GM12878 (cell line): ENCODE results near the gene TTLL10. TPM values are rescaled to one million over a fixed set of nuclear protein-coding genes. Genes with fewer than 3 reads are reported as not detected.
A peak's percentile ranks its signal among the peaks of the same experiment; 100 is the strongest.

Experiments
- BACH1 ChIP-seq: fragments of 450-650 bp; IDR thresholded peaks from 2 replicates; pipeline ENCODE4 v1.6.1; 2017; ENCODE audit warnings: mild to moderate bottlenecking, borderline replicate concordance
- CHD2 ChIP-seq: IDR thresholded peaks from 2 replicates; pipeline ENCODE4 v1.6.1; 2011; ENCODE audit warnings: low read depth, low read length, improper control_type of control experiment, borderline replicate concordance
- CHD4 ChIP-seq: fragments of 200-600 bp; sonication (generic); IDR thresholded peaks from 2 replicates; pipeline ENCODE4 v1.6.1; 2016; ENCODE audit warnings: mild to moderate bottlenecking
- FOXK2 ChIP-seq: fragments of 450-650 bp; IDR thresholded peaks from 2 replicates; pipeline ENCODE4 v1.6.1; 2017; ENCODE audit warnings: mild to moderate bottlenecking, moderate library complexity
- FOXM1 ChIP-seq: IDR thresholded peaks from 2 replicates; pipeline ENCODE4 v1.6.1; 2012; ENCODE audit warnings: low read depth, mild to moderate bottlenecking, inconsistent platforms, low read length, moderate library complexity
- GATAD2B ChIP-seq: fragments of 450-650 bp; conservative IDR thresholded peaks from 2 replicates; pipeline ENCODE4 v1.6.1; 2017; ENCODE audit warnings: low read depth, mild to moderate bottlenecking, moderate library complexity
- IKZF2 ChIP-seq, 2 experiments: fragments of 450-650 bp; IDR thresholded peaks; 2 replicates each; pipeline ENCODE4 v1.6.1; 2017; ENCODE audit warnings: mild to moderate bottlenecking in 2 of 2, moderate library complexity in 2 of 2
- NBN ChIP-seq: fragments of 450-650 bp; IDR thresholded peaks from 2 replicates; pipeline ENCODE4 v1.6.1; 2016
- POLR2A ChIP-seq: IDR thresholded peaks from 2 replicates; pipeline ENCODE4 v1.6.1; 2011; ENCODE audit warnings: low read depth, mild to moderate bottlenecking, low read length
- POU2F2 ChIP-seq: IDR thresholded peaks from 3 replicates; pipeline ENCODE4 v1.6.1; 2011; ENCODE audit warnings: low read depth, mild to moderate bottlenecking, low read length, borderline replicate concordance
- SMAD1 ChIP-seq: fragments of 450-650 bp; IDR thresholded peaks from 2 replicates; pipeline ENCODE4 v1.6.1; 2018; ENCODE audit warnings: mild to moderate bottlenecking, low read depth; ENCODE audit not compliant: partially characterized antibody
- STAT1 ChIP-seq: fragments of 450-650 bp; conservative IDR thresholded peaks from 2 replicates; pipeline ENCODE4 v1.6.1; 2014; ENCODE audit warnings: antibody characterized with exemption, mild to moderate bottlenecking
- ZBED1 ChIP-seq: IDR thresholded peaks from 2 replicates; pipeline ENCODE4 v1.6.1; 2016; ENCODE audit warnings: borderline replicate concordance
- polyA plus RNA-seq, 11 experiments: library from polyadenylated mRNA; depleted of rRNA in 4 of 11; unstranded in 6 of 11; stranded (reverse) in 5 of 11; fragments of >200 nt; fragmentation: Nextera tagmentation in 4 of 11; fragmentation: Illumina TruSeq in 1 of 11; extraction: Ambion mirVana in 4 of 11; extraction: Trizol in 1 of 11; gene quantifications; 1 replicate in 1 of 11; 2 replicates in 10 of 11; pipeline versions ENCODE4 v1.2.1 to v1.2.3, GENCODE V29; 2011 to 2016; ENCODE audit warnings: inconsistent platforms in 2 of 11, missing spikeins in 2 of 11, low read depth in 1 of 11
- total RNA-seq, 4 experiments: library from RNA; depleted of rRNA in 3 of 4; stranded (reverse); fragments of >200 nt in 3 of 4; fragmentation: Illumina TruSeq in 1 of 4; extraction: Trizol in 1 of 4; gene quantifications; 2 replicates each; pipeline versions ENCODE4 v1.2.1 to v1.2.3, GENCODE V29; 2013 to 2021
- TF ChIP-seq, protein P1 (sequence below): fragments of 450-650 bp; IDR thresholded peaks from 2 replicates; pipeline ENCODE4 v1.6.1; 2016; ENCODE audit warnings: mild to moderate bottlenecking
- TF ChIP-seq, protein P2 (sequence below): IDR thresholded peaks from 2 replicates; pipeline ENCODE4 v1.6.1; 2012; ENCODE audit warnings: low read length, inconsistent platforms

The TTLL10 gene
- total and polyA plus RNA-seq, 10 of the 15 experiments (the other 5 are each of a cell fraction or from before 2014, with no cell fraction given), result not detected

DNA sequence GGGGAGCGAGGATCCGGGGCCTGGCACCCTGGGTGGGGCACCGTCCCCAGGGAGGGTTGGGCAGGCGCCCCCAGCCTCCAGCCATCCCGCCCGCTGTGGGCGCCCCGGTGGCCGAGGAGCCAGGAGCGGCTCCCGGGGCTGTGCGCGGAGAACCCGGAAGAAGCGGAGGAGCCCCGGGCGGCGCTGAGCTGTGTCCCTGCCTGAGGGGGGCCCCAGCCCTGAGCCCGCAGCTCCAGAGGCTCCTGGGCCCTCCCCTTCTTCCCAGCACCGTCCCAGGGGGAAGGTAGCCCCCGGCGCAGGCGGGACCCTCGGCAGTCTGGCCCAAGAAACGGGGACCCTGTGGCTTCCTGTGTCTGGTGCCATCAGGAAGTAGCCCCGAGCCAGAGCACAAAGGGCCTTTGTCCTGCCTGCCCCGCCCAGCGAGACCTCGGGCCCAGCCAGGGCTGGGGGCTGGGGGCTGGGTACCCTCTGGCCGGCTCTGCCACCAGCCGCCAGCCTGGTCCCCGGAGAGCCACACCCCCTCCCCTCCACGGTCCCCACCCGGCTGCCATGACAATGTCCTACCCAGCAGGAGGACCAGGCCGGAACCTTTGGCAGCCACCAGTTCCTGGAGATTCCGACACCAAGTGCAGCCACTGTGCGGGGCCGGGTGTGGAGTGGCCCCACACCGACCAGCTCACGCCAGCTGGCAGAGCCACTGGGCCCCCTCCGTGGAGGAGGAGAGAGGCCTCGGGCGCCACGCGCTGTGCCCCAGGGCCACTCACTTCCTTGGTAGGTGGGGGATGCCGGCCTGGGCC lies 15.6 kb upstream of the TTLL10 start (continued):
- TF ChIP-seq, protein P1, sequence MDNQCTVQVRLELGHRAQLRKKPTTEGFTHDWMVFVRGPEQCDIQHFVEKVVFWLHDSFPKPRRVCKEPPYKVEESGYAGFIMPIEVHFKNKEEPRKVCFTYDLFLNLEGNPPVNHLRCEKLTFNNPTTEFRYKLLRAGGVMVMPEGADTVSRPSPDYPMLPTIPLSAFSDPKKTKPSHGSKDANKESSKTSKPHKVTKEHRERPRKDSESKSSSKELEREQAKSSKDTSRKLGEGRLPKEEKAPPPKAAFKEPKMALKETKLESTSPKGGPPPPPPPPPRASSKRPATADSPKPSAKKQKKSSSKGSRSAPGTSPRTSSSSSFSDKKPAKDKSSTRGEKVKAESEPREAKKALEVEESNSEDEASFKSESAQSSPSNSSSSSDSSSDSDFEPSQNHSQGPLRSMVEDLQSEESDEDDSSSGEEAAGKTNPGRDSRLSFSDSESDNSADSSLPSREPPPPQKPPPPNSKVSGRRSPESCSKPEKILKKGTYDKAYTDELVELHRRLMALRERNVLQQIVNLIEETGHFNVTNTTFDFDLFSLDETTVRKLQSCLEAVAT, result 0 out of 2 replicates have a peak, but pooled peaks have one; percentile 27
- 0 out of 2 replicates have a peak, but pooled peaks have one; percentile 24 for TF ChIP-seq BACH1
- TF ChIP-seq IKZF2 (IDR thresholded peaks at IDR 0.05), result peak in 1 of 2 experiments; percentile 8; a peak in 1 of 4 replicates
- no peak for TF ChIP-seq POU2F2
- 0 out of 2 replicates have a peak, but pooled peaks have one; percentile 23 for TF ChIP-seq STAT1
- TF ChIP-seq CHD2, result 0 out of 2 replicates have a peak, but pooled peaks have one; percentile 8
- TF ChIP-seq, protein P2, sequence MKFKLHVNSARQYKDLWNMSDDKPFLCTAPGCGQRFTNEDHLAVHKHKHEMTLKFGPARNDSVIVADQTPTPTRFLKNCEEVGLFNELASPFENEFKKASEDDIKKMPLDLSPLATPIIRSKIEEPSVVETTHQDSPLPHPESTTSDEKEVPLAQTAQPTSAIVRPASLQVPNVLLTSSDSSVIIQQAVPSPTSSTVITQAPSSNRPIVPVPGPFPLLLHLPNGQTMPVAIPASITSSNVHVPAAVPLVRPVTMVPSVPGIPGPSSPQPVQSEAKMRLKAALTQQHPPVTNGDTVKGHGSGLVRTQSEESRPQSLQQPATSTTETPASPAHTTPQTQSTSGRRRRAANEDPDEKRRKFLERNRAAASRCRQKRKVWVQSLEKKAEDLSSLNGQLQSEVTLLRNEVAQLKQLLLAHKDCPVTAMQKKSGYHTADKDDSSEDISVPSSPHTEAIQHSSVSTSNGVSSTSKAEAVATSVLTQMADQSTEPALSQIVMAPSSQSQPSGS, result no peak
- TF ChIP-seq ZBED1, result no peak
- no peak for TF ChIP-seq FOXK2
- no peak for TF ChIP-seq CHD4
- no peak for TF ChIP-seq SMAD1
- no peak for TF ChIP-seq FOXM1
- peak; percentile 70 for TF ChIP-seq POLR2A
- peak; percentile 98 for TF ChIP-seq GATAD2B
- 0 out of 2 replicates have a peak, but pooled peaks have one; percentile 25 for TF ChIP-seq NBN
- TF ChIP-seq, all 136 proteins: peak for 22
